A549 (cell line): ENCODE data around the gene CTU2. TPM values are rescaled to one million over a fixed set of nuclear protein-coding genes. Genes with fewer than 3 reads are reported as not detected.

Experiments used
- ATAC-seq, 2 experiments: fragments of 200-7000 bp in 1 of 2; fragments of >200 bp in 1 of 2; cut with Nextera tagmentation in 1 of 2; cut with Tn5 transposase in 1 of 2; 3 replicates each; pipeline versions ENCODE4 v1.8.0 to v1.9.1; 2018 to 2020; ENCODE audit warnings: mild to moderate bottlenecking in 1 of 2, moderate library complexity in 1 of 2
- CTCF ChIA-PET: fragments of 300-600 bp; sonication (Branson Sonifier 250); formaldehyde crosslinking; extraction: SDS; loops from one replicate; lab custom pipeline; 2021; ENCODE audit warnings: antibody characterized with exemption, inconsistent platforms; lab: Yijun Ruan, JAX
- POLR2A ChIA-PET: fragments of 350-600 bp; formaldehyde crosslinking; extraction: SDS; loops from one replicate; lab custom pipeline; 2021; ENCODE audit warnings: antibody characterized with exemption, inconsistent platforms; lab: Yijun Ruan, JAX
- DNase-seq, 2 experiments: peaks; one replicate each; pipeline versions ENCODE4 v3.0.0 to v3.0.0-alpha.2; 2011 to 2016; ENCODE audit warnings: low read depth in 1 of 2, low spot score in 1 of 2
- FAIRE-seq: peaks from 2 replicates; lab custom pipeline; 2011; peaks lifted over from hg19 to GRCh38; lab: Jason Lieb, UNC
- H3K27ac ChIP-seq, 2 experiments: fragments of >200 bp; sonication (Bioruptor Twin); formaldehyde crosslinking; 3 replicates each; pipeline ENCODE4 v1.5.1; 2016 to 2017
- H3K4me1 ChIP-seq: fragments of >200 bp; sonication (Bioruptor Twin); formaldehyde crosslinking; 3 replicates; pipeline ENCODE4 v1.6.1; 2016
- H3K4me2 ChIP-seq: fragments of >200 bp; sonication (Bioruptor Twin); formaldehyde crosslinking; 3 replicates; pipeline ENCODE4 v1.6.1; 2016
- H3K4me3 ChIP-seq: fragments of >200 bp; sonication (Bioruptor Twin); formaldehyde crosslinking; 3 replicates; pipeline ENCODE4 v1.5.1; 2016
- H3K9me3 ChIP-seq: fragments of >200 bp; sonication (Bioruptor Twin); formaldehyde crosslinking; 3 replicates; pipeline ENCODE4 v1.6.1; 2016
- BHLHE40 ChIP-seq: IDR thresholded peaks from 2 replicates; pipeline ENCODE4 v1.6.1; 2012; ENCODE audit warnings: low read depth, low read length, inconsistent platforms
- CEBPB ChIP-seq, 2 experiments: fragments of >200 bp in 1 of 2; sonication (Bioruptor Twin) in 1 of 2; formaldehyde crosslinking in 1 of 2; IDR thresholded peaks; 2 replicates each; pipeline ENCODE4 v1.6.1; 2012 to 2016
- EHMT2 ChIP-seq: fragments of 200-600 bp; sonication (generic); IDR thresholded peaks from 2 replicates; pipeline ENCODE4 v1.6.1; 2016; ENCODE audit warnings: antibody characterized with exemption, low read depth, mild to moderate bottlenecking, moderate library complexity
- FOSB ChIP-seq: fragments of 250-450 bp; sonication (Bioruptor Pico); IDR thresholded peaks from 2 replicates; pipeline ENCODE4 v1.5.0; 2020; ENCODE audit warnings: mild to moderate bottlenecking, moderate library complexity
- FOSL2 ChIP-seq, 2 experiments: fragments of 450-650 bp in 1 of 2; fragments of >200 bp in 1 of 2; sonication (Bioruptor Twin) in 1 of 2; formaldehyde crosslinking; IDR thresholded peaks; 2 replicates each; pipeline versions ENCODE4 v1.5.0 to v1.6.1; 2016 to 2020; ENCODE audit warnings: mild to moderate bottlenecking in 1 of 2, moderate library complexity in 1 of 2
- GATA3 ChIP-seq: IDR thresholded peaks from 2 replicates; pipeline ENCODE4 v1.6.1; 2012; ENCODE audit warnings: borderline replicate concordance
- HDAC2 ChIP-seq: fragments of 200-600 bp; sonication (generic); IDR thresholded peaks from 2 replicates; pipeline ENCODE4 v1.6.1; 2016
- HEYL ChIP-seq: fragments of 250-450 bp; sonication (Bioruptor Pico); IDR thresholded peaks from 2 replicates; pipeline ENCODE4 v1.8.0; 2021; ENCODE audit warnings: mild to moderate bottlenecking, moderate library complexity
- HOXA7 ChIP-seq: fragments of 250-450 bp; sonication (Bioruptor Pico); IDR thresholded peaks from 2 replicates; pipeline ENCODE4 v1.5.0; 2020; ENCODE audit warnings: mild to moderate bottlenecking, moderate library complexity
- JUN ChIP-seq, 2 experiments: fragments of >200 bp; sonication (Bioruptor Twin); formaldehyde crosslinking; IDR thresholded peaks; 2 replicates in 1 of 2; 3 replicates in 1 of 2; pipeline ENCODE4 v1.6.1; 2016 to 2017
- KDM5A ChIP-seq: fragments of 200-600 bp; sonication (generic); IDR thresholded peaks from 2 replicates; pipeline ENCODE4 v1.6.1; 2016; ENCODE audit warnings: antibody characterized with exemption, mild to moderate bottlenecking
- MAZ ChIP-seq: fragments of 150-350 bp; IDR thresholded peaks from 2 replicates; pipeline ENCODE4 v1.6.1; 2014; ENCODE audit warnings: antibody characterized with exemption, low read depth, low read length, borderline replicate concordance
- NPAS2 ChIP-seq: fragments of 250-450 bp; sonication (Bioruptor Pico); IDR thresholded peaks from 2 replicates; pipeline ENCODE4 v1.8.0; 2022; ENCODE audit warnings: mild to moderate bottlenecking, moderate library complexity, borderline replicate concordance
- PHF8 ChIP-seq: fragments of 200-600 bp; sonication (generic); IDR thresholded peaks from 2 replicates; pipeline ENCODE4 v1.6.1; 2016; ENCODE audit warnings: low read depth, mild to moderate bottlenecking, antibody characterized with exemption, moderate library complexity, borderline replicate concordance
- POLR2A ChIP-seq: IDR thresholded peaks from 2 replicates; pipeline ENCODE4 v1.6.1; 2012; ENCODE audit warnings: mild to moderate bottlenecking, low read length
- RAD21 ChIP-seq, 2 experiments: fragments of >200 bp in 1 of 2; sonication (Bioruptor Twin) in 1 of 2; formaldehyde crosslinking in 1 of 2; IDR thresholded peaks in 1 of 2; conservative IDR thresholded peaks in 1 of 2; 2 replicates in 1 of 2; 3 replicates in 1 of 2; pipeline ENCODE4 v1.6.1; 2012 to 2018; ENCODE audit warnings: inconsistent platforms in 1 of 2
- RNF2 ChIP-seq: fragments of 200-600 bp; sonication (generic); IDR thresholded peaks from 2 replicates; pipeline ENCODE4 v1.6.1; 2016; ENCODE audit warnings: low read depth, mild to moderate bottlenecking, antibody characterized with exemption, moderate library complexity, borderline replicate concordance
- SMC3 ChIP-seq: fragments of >200 bp; sonication (Bioruptor Twin); formaldehyde crosslinking; IDR thresholded peaks from 3 replicates; pipeline ENCODE4 v1.6.1; 2018; ENCODE audit warnings: inconsistent platforms
- TFCP2L1 ChIP-seq: fragments of 250-450 bp; sonication (Bioruptor Pico); IDR thresholded peaks from 2 replicates; pipeline ENCODE4 v1.5.0; 2021; ENCODE audit warnings: mild to moderate bottlenecking
- ZSCAN20 ChIP-seq: fragments of 250-450 bp; sonication (Bioruptor Pico); IDR thresholded peaks from 2 replicates; pipeline ENCODE4 v1.8.0; 2022; ENCODE audit warnings: mild to moderate bottlenecking, moderate library complexity
- WGBS: methylation state at CpG from one replicate; pipeline ENCODE4 v1.1.6; 2017; ENCODE audit errors: missing lambda C conversion rate; 5-methylcytosine and 5-hydroxymethylcytosine counted together
- polyA plus RNA-seq, 4 experiments: library from polyadenylated mRNA; depleted of rRNA in 3 of 4; stranded (reverse); fragments of >200 nt; fragmentation: RNase III in 1 of 4; extraction: RNeasy Plus Mini Kit Qiagen cat#74134 plus additional on column Dnase treatment in 1 of 4; gene quantifications; 2 replicates in 3 of 4; 3 replicates in 1 of 4; pipeline ENCODE4 v1.2.3, GENCODE V29; 2011 to 2017
- TF ChIP-seq, protein P1 (sequence below): fragments of >200 bp; sonication (Bioruptor Twin); formaldehyde crosslinking; IDR thresholded peaks from 3 replicates; pipeline ENCODE4 v1.5.1; 2016

CTU2 gene
- polyA plus RNA-seq, 2 of the 4 experiments (the other 2 are of a cell fraction), result 16.4 to 21.8 TPM

DNA sequence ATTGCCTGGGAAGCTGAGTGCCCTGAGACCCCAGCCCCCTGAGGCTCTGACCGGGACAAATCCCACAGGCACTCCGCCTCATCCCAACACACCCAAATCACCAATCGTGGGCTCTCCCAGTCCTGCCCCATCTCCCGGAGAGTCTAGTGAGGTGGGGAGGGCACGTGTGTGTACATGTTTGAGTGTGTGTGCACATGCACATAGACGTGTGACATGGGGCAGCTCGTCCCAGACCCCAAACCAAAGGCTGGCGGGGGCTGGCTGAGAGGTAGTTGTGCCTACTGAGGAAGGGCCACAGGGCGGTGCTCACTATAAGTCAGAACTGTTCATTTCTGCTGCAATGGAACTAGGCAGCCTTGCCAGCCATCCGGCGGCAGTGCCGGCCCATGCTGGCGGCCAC is 28.6 kb upstream of the CTU2 start:
- 84% methylated on average over 12 of the region's 13 CpGs for WGBS
- no peak overlapping the region for H3K27ac ChIP-seq
- no peak for ATAC-seq
- no peaks in the 10 kb centered on the region for H3K4me1 ChIP-seq
- TF ChIP-seq RNF2, result no peak
- no peaks in the 10 kb centered on the region for H3K9me3 ChIP-seq
- no peak overlapping the region for H3K4me3 ChIP-seq
- ChIA-PET CTCF (no interaction called here), POLR2A (no interaction called here)
- no peak for FAIRE-seq
- no peak for DNase-seq
- no peak overlapping the region for H3K4me2 ChIP-seq

DNA sequence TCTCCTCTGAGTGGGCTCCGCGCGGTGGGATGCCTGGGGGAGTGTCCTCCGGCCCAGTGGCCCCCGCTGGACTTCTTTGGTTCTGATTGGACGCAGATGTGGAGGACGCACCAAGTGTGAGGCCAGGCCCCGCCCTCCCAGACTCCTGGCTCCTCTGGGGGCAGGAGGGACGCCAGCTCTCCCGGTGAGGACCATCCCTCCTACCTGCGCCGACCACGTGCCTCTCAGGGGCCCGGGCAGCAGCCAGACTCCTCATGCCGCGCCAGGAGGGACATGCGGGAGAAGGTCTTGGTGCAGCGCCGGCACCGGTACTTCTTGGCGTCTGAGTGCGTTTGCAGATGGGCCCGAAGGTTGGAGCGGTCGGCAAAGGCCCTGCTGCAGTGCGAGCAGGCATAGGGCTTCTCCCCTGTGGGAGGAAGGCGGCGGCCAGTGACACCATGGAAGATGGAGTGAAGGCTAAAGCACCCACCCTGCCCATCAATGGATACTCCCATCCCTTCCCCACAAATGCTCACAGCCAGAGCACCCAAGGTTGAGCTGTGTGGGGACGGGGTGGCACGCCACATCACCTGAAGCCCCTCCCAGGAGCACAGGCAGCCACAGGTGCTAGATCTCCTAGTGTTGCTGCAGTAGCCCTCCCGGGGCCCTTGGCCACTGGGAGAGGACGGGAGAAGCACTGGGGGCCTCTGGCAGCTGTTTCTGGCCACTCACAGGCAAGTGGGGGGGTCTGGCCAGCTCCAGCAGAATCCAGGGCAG is 27.9 kb upstream of the CTU2 start:
- POLR2A ChIA-PET, result no interaction called here
- Histone ChIP-seq H3K4me1 (no peaks in the 10 kb centered on the region), H3K9me3 (no peaks in the 10 kb centered on the region), H3K4me3 (no peak overlapping the region), H3K27ac (no peak overlapping the region), H3K4me2 (no peak overlapping the region)
- ATAC-seq (no peak), DNase-seq (no peak), FAIRE-seq (no peak)
- WGBS, result 82% methylated on average over 22 of the region's 32 CpGs
- no peak for TF ChIP-seq PHF8
- CTCF ChIA-PET, result no interaction called here

DNA sequence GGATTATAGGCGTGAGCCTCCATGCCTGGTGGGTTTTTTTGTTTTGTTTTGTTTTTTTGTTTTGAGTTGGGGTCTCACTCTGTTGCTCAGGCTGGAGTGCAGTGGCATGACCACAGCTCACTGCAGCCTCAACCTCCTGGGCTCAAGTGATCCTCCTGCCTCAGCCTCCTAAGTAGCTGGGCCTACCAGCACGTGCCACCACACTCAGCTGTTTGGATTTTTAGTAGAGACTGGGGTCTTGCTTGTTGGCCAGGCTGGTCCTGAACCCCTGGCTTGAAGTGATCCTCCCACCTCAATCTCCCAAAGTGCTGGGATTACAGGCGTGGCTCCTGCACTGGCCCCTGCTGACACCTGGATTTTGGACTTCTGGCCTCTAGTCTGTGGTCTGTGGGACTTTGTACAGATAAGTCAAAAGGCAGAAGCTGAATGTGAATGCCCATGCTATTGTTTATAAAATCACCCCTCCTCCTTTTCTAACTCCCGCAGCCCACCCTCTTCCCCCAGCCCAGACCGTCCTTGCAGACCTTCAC is 25.7 kb upstream of the CTU2 start:
- CTCF ChIA-PET, result interaction anchor here (0.6 to 2.8 kb wide), 5 partner anchors 10 to 878 kb away, joined by 3 to 9 read pairs (median 6); partner anchors contain the start of gene MVD
- POLR2A ChIA-PET, result no interaction called here
- H3K9me3 ChIP-seq, result no peaks in the 10 kb centered on the region
- WGBS, result 78% methylated on average over 5 of the region's 5 CpGs
- no peak for FAIRE-seq
- no peak overlapping the region for H3K4me2 ChIP-seq
- no peak for TF ChIP-seq ZSCAN20 (CRISPR knock-in tag)
- no peak for TF ChIP-seq NPAS2
- no peak for TF ChIP-seq KDM5A
- no peak for TF ChIP-seq POLR2A
- no peak for TF ChIP-seq HOXA7 (CRISPR knock-in tag)
- no peak for TF ChIP-seq SMC3
- TF ChIP-seq EHMT2, result no peak
- no peak for TF ChIP-seq MAZ
- no peak for TF ChIP-seq FOSL2 (IDR thresholded peaks at IDR 0.05)
- no peak for TF ChIP-seq FOSL2 (CRISPR knock-in tag; IDR thresholded peaks at IDR 0.05)
- no peak for TF ChIP-seq HEYL
- TF ChIP-seq JUN (IDR thresholded peaks at IDR 0.05), result no peak
- TF ChIP-seq CEBPB (IDR thresholded peaks at IDR 0.05), result no peak
- TF ChIP-seq RNF2, result no peak
- no peak for TF ChIP-seq TFCP2L1 (CRISPR knock-in tag)
- TF ChIP-seq HDAC2, result no peak
- no peak for TF ChIP-seq RAD21 (conservative IDR thresholded peaks at IDR 0.05 in 1 of 2, IDR thresholded peaks at IDR 0.05 in 1 of 2)
- no peak for TF ChIP-seq BHLHE40
- no peak for TF ChIP-seq GATA3
- TF ChIP-seq, all 56 proteins: peak for 0
- H3K4me3 ChIP-seq, result no peak overlapping the region
- no peak for DNase-seq
- ATAC-seq, result no peak
- H3K27ac ChIP-seq, result no peak overlapping the region
- peaks cover 8% of the 10 kb centered on the region; the same call in 2 of the 3 replicates for H3K4me1 ChIP-seq

DNA sequence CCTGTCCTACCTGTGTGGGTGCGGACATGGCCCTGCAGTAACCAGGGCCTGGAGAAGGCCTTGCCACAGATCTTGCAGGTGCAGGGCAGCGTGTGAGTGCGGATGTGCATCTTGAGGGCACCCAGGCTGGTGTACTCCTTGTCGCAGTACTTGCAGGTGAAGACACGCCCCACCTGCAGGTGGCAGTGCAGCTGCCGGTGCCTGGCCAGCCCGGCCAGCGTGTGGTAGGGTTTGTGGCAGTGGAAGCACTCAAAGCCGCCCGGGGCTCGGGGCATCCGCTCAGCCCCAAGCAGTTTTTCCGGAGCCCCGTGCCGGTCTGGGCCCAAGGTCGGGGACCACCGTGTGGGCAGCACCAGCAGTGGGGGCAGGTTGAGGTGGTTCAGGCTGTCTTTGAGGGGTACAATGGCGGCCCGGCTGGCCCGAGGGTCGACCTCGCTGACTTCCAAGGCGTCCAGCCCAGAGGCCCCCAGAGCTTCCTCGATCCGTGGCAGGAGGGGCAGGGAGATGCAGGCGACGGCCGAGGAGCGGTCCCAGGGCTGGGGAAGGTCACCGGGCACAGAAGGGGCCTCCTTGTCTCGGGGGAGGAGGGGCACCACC is 25.1 kb upstream of the CTU2 start:
- peak; percentile 59 to 62 for DNase-seq

More for the DNA sequence above, 25.1 kb upstream of the CTU2 start:
- H3K4me1 ChIP-seq, result peaks cover 11% of the 10 kb centered on the region; the same call in 2 of the 3 replicates
- POLR2A ChIA-PET, result no interaction called here
- H3K4me3 ChIP-seq, result no peak overlapping the region
- H3K27ac ChIP-seq, result no peak overlapping the region
- H3K9me3 ChIP-seq, result no peaks in the 10 kb centered on the region
- CTCF ChIA-PET, result interaction anchor here (0.6 to 2.8 kb wide), 7 partner anchors 8 to 878 kb away, joined by 3 to 9 read pairs (median 4); partner anchors contain the start of gene MVD
- H3K4me2 ChIP-seq, result no peak overlapping the region
- WGBS, result 66% methylated on average over 15 of the region's 31 CpGs
- no peak for TF ChIP-seq FOSB (CRISPR knock-in tag)
- TF ChIP-seq, protein P1, sequence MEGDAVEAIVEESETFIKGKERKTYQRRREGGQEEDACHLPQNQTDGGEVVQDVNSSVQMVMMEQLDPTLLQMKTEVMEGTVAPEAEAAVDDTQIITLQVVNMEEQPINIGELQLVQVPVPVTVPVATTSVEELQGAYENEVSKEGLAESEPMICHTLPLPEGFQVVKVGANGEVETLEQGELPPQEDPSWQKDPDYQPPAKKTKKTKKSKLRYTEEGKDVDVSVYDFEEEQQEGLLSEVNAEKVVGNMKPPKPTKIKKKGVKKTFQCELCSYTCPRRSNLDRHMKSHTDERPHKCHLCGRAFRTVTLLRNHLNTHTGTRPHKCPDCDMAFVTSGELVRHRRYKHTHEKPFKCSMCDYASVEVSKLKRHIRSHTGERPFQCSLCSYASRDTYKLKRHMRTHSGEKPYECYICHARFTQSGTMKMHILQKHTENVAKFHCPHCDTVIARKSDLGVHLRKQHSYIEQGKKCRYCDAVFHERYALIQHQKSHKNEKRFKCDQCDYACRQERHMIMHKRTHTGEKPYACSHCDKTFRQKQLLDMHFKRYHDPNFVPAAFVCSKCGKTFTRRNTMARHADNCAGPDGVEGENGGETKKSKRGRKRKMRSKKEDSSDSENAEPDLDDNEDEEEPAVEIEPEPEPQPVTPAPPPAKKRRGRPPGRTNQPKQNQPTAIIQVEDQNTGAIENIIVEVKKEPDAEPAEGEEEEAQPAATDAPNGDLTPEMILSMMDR, result peak; percentile 36
- ATAC-seq, result peak; percentile 44 to 59; a peak in 4 of 6 replicates
- no peak for FAIRE-seq
